Forelimb muscle (tissue), 1 donor: Measurements from ENCODE around the gene DUSP1. TPM values are rescaled to one million over a fixed set of nuclear protein-coding genes. Genes with fewer than 3 reads are reported as not detected.

Source experiments
- DNase-seq: peaks from one replicate; pipeline ENCODE4 v3.0.0-alpha.2; 2013; ENCODE audit warnings: low read depth
- polyA plus RNA-seq: library from polyadenylated mRNA; unstranded; fragments of 120-200 nt; gene quantifications from one replicate; pipeline ENCODE4 v1.2.1, GENCODE V29; 2013; ENCODE audit not compliant: insufficient read length

DUSP1 gene
- polyA plus RNA-seq, 1 donor = 71.1 TPM

DNA sequence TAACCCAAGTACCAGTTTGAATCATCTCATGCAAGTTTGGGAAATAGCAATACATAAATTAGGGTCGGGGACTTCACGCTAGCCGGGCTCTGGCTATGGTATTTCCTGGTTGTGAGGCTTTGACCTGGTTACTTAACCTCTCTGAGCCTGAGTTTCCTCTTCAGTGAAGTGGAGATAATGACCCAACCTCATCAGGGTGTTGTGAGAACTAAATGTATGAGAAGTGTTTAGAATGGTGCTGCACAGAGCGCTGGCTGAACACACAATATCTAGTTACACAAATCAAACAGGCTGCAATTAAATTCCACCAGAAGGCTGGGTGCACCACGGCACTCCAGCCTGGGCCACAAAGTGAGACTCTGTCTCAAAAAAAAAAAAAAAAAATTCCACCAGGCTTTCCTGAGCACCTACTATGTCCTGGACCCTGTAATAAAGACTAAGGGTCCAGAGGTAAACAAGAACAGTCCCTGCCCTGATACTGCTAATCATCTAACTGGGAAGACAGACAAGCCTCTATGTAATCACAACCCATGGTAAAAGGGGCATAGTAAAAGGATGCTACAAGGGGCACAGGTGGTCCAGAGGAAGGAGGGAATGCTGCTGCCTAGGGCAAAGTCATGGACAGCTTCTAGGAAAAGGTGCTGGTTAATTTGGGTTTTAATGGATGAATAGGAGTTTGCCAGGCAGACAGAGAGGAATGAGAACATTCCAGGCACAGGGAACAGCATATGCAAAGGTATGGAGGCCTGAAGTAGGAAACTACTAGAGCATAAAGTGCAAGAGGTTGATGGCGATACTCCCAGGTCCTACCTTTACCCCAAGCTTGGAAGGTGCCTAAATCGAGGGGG, 27.7 kb downstream of the DUSP1 start:
- DNase-seq = no peak

DNA sequence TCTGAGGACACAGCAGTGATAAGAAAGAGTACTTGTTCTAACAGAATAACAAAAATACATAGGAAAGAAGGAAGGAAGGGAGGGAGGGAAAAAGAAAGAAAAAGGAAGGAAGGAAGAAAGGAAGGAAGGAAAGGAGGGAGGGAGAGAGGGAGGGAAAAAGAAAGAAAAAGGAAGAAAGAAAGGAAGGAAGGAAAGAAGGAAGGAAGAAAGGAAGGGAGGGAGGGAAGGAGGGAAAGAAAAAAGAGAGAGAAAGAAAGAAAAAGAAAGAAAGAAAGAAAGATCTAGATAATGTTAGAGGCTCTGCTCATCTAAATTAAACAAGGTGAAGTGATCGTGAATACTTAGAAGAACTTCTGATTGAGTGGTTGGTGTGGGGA, 29.8 kb downstream of the DUSP1 start:
- DNase-seq = no peak

DNA sequence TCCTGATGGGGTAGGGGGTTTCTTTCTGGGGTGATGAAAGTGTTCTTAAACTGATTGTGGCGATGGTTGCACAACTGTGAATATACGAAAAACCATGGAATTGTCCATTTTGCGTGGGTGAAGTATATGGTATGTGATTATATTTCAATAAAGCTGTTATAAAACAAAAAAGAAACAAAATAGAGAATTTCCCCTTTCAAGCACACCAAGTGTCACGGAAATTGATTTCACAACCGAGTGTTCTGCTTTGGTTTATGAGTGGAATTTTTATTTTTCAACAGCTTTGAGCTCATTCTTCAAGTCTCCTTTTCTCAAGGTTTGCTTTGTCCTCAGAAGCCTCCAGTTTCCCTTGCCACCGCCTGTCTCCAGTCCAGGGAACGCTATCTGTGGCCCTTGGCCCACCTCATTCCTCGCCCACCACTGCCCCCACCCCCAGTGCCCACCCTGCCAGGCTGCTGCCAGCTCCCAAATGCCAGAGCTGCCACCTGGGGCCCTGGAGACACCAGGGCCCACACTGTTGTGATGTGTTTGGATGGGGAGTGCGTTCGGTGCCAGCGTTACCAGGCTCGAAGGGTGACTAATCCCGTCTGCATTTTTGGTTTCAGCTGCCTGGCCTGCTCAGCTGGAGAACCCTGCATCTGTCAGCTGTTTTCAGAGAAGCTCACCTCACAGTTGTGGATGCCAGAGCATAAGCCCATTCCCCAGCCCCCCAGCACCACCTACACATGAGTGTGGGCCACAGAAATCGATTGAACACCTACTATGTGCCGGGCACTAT, 30.4 kb downstream of the DUSP1 start:
- no peak for DNase-seq

DNA sequence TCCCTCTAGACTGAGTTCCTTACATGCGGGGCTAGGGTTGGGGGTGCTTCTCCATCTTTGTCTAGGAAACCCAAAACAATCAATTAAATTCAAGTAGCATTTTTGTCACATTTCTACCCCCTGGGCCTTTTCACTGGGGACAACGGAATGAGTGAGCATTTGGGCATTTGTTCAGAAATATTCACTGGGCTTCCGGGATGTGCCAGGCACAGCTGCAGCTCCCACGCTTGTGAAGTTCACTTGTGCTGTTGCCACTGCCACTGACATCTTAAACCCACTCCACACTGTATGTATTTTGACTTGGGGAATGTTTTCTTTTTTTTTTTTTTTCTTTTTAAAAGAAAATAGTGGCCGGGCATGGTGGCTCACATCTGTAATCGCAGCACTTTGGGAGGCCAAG, 31.6 kb downstream of the DUSP1 start:
- no peak for DNase-seq

DNA sequence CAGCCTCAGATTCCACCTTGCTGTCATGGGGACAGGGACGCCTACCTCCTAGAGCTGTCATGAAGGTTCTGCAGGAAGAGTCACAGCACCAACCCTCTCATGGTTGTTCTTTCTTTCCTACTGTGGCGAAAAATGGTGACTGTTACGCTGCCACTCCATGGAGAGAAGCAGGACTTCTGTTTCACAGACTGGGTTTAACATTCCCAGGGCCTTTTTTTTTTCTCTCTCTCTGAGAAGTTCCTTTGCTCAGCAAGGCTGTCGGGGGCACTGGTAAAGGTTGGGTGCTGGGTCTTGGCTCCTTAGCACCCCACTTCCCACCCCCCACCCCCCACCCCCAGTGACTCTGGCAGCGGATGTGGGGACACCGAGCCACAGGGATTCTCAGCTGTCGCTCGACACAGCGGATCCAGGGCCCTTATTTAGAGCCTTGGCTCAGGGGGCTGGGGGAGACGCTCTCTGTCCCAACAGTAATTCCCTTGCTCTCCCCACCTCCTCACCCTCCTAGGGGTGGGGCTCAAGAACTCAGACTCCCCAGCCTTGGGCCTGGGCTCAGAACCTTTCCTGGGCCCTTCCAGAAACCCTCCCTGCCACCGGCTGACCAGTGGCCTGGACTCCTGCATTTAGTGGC, 34.4 kb downstream of the DUSP1 start:
- DNase-seq = no peak

DNA sequence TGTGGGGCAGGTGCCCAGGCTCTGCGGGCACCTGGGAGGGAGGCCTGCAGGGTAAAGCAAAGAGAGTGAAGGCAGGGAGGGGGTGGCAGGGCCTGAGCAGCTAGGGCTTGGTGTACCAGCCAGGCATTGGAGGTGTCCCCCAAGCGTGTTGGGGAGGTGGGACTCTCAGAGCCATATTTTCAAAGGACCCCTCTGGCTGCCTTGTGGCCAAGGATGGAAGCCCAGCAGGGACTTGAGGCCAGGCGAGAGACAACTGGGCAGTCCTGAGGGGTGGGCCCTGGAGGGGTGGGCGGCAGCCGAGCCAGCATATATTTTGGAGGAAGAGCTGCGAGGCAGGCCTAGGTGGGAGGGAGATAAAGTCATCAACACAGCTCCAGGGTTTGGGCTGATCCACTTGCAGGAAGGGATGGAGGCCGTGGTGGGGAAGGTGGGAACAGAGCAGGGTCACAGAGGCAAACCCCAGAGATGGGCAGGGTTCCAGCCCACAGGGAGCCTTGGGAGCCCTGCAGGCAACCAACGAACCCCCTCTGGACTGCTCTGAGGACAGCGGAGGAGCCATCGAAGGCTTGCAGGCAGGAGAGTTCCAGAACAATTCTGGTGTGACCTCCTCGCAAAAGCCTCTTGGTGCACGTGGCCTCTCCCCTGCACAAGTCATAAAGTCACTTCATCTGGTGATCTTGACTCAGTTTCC, 35.7 kb downstream of the DUSP1 start:
- no peak for DNase-seq

DNA sequence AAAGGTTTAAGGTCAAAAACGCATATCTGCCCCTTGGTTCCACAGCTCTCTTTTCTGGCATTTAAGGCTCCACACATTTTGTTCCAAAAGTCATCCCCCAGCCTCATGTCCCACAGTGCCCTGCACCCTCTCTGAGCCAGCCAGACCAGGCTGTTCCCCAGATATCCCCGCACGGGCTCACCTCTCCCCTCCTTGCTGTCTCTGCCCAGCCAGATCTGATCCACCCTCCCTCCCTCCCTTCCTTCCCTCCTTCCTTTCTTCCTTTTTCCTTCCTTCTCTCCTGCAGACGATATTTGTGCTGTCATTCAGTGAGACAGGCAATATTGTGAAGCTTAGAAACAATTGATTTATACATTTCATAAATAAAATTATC, 37.0 kb downstream of the DUSP1 start:
- no peak for DNase-seq

DNA sequence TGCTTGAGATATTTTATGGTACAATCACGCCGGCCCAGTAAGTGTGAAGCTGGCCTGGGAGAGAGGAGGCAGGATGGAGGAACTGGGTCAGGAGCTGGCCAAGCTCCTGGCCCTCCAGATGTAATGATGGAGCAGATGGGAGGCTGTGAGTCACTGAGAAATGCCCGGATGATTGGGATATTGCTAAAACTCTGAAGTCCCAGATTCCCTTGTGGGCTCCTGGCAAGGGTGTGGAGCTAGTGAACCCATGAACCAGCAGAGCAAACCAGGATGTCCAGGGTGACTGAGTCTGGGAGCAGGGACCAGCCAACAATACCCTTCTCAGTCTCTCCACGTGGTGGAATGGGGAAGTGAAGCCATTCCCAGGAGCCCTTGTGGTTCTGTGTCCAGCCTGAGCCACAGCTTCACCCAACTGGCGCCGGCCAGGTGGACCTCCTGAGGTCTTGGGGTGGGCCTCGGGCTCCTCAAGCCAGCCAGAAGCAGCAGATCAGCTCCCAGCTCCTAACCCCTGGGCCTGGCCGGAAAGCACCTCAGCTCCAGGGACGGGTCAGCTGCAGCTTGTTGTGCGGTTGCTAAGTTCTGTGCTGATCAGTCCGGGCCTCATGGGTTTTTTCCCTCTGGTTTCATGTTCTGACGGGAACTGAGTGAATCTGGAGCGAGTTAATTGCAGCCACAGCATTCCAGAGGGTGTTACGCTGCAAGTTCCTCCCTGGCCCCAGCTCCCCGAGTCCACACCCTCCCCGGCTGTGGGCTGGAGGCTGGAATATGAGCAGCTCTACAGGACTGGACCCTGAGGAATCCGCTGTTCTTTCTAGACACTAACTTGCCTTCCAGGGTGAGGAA, 37.6 kb downstream of the DUSP1 start:
- DNase-seq = peak; percentile 92

DNA sequence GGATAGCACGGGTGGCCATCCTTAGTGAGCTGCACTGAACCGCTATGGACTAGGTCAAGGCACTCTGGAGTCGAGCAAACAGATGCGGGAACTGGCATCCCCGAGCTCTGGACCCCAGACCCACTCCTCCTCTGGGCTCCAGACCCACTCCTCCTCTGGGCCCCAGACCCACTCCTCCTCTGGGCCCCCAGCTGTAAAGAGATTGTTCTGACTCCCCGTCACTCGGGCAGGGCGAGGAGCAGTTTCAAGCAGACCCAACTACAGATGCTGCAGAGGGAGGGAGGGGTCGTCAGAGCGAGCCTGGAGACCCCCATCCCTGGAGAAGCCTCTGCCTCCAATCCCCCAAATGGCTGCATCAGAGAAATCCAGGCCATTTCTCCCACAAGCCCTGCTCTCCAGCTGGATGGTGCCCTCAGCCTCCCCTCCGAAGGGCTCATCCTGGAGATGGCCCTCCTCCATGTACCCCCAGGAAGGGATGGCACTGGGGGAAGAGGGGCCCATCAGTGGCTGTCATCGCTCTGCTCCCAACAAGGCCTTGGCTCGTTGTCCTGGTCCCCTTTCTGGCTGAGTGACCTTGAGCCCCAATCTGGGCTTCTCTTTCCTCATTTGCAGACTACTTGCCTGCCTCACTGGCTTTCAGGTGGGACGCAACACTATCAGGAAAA, 38.7 kb downstream of the DUSP1 start:
- no peak for DNase-seq

DNA sequence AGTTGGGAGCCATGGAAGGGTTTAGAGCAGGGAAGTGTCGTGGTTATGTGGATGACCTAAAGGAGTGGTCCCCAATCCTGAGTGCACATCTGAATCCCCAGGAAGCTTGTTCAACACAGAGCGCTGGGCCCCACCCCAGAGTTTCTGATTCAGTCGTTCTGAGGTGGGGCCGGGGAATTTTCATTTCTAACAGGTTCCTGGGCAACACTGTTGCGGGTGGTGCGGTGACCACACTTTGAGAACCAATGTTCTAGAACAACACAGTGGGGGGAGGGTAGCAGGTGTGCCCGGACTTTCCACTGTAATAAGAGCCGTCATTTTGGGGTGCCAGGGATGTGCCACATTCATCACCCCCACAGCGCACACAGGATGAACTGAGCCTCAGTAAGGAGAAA, 39.3 kb downstream of the DUSP1 start:
- no peak for DNase-seq

DNA sequence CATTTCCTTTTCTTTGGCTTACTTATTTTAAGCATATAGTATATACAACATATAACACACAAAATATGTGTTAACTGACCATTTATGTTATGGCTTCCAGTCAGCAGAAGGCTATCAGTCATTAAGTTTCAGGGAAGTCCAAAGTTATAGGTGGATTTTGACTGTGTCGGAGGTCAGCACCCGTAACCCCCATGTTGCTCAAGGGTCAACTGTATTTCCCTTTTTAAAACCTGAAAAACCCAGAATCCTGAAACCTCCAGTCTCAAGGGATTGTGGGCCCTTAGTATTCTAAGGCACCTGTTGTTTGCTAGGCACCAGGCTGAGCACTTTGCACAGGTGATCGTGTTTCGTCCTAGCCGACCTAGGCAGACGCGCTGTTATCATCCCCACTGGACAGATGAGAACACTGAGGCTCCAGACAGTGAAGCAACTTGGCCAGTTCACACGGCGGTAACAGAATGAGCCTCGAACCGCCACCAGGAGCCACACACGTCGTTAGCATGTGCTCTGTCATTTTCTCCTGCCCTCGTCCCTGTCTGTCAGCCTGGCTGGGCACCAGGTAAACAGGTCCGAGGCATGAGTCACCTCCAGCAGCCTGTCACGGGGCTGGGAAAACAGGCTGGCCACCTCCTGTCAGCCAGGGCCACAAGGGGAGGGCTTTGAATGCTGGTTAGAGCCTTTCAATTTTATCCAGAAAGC, 39.9 kb downstream of the DUSP1 start:
- DNase-seq = no peak

DNA sequence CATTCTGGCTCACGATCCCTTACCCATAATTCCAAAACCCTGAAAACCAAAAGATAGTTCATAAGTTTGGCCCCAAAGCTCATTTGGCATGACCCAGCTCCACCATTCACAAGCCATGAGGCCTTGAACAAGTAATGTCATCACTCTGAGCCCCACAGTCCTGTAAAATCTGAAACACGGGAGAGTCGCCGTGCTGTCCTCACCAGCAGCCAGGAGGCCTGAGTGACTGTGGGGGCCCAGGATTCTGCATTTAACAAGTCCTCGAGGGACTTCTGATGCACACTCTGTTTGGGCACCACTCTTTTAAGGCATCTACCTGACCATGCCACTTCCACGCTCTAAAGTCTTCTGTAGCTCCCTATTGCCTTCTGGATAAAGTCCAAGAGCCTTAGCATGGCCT, 40.8 kb downstream of the DUSP1 start:
- no peak for DNase-seq

DNA sequence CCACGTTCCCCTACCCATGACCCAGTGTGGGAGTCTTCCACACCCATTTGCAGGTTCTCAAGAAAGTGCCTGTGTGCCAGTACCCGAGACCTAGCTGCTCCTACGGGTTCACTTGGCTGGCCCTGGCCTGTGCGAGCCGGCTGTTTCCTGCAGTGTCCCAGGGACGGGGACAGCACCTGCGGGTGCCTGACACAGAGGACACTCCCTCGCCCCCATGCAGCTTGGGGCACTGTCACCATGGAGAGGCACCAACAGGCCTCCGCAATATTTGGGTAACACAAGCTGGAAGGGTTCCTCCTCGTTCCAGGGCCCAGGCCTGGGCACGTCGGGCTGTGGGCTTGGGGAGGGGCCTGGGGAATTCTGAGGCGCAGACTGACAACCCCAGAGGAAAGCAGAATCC, 41.4 kb downstream of the DUSP1 start:
- DNase-seq = no peak

DNA sequence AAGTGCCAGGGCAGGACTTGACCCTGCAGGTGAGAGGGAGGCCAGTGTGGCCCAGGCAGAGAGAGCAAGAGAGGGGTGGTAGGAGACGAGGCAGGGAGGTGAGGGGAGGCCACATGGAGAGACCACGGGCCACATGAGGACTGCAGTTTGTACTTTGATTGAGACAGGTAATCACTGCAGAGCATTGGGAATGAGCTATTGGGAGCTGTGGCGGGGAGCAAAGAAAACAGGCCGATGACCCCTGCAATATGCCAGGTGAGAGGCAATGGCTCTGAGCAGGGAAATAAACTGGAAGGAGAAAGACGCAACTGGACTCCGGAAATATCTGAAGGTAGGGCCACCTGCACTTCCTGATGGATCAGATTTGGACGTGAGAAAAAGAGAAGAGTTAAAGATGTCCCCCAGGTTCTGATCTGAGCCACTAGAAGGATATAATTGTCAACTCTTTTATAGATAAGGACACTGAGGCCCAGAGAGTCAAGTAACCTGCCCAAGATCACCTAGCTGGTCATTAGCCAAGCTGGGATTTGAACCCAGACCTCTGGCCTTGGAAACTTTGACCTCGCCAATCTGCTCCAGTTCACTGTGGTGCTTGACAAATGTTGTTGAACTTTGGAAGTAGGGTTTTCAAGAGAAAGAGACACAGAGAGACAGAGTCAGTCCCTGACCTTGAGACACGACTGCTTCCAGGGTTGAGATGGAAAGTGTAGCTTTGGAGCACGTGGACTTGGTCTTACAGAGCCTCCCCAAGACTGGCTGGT, 42.3 kb downstream of the DUSP1 start:
- DNase-seq = no peak

DNA sequence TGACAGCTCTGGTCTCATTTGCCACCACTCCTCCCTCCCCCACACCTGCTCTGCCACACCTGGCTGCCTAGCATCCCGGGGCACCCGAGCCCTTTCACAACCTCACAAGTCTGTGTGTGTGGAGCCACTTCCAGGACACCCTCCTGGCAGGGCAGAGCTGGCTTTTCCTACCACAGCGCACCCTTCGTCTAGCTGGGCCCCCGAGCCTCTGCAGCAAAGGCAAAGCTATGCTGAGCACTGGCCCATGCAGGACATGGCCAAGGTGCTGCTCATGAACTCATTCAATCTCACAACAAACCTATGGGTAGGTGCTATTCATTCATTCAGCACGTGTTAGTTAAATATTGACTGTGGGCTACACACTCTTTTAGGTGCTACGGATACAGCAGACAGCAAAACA, 43.4 kb downstream of the DUSP1 start:
- no peak for DNase-seq

DNA sequence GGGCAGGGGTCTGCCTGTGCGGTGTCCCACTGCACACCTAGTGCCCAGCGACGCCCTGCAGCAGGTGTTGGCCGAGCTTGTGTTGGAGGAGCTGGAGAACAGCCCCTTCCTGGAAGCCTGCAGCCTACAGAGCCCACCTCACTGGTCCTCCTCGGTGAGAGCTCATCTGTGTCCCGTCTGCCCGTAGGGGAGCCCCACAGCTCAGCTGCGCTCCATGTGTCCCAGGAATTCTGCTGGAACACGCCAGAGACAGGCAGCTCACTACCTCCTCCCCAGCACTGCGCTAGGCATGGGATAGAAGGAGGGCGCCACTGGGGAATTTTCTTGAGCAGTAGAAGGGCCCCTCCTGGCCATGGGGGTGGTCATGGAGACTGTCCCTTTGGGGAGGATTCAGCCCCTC, 44.0 kb downstream of the DUSP1 start:
- DNase-seq = no peak

DNA sequence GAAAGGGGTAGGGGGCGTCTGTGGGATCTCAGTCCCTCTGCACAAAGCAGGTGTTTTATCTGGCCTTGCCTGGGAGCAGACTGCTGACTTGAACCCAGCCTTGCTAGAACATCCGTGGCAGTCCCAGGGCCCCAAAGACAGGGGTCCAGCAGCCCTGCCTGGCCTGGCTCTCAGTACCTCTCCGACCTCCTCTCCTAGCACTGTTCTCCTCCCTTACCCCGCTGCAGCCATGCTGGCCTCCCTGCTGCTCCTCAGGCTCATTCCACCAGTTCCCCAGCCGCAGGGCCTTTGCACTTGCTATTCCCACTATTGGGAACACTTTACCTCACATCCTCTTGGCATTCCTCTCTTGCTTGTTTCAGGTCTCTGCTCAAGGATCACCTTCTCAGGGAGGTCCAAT, 45.2 kb downstream of the DUSP1 start:
- DNase-seq = no peak

DNA sequence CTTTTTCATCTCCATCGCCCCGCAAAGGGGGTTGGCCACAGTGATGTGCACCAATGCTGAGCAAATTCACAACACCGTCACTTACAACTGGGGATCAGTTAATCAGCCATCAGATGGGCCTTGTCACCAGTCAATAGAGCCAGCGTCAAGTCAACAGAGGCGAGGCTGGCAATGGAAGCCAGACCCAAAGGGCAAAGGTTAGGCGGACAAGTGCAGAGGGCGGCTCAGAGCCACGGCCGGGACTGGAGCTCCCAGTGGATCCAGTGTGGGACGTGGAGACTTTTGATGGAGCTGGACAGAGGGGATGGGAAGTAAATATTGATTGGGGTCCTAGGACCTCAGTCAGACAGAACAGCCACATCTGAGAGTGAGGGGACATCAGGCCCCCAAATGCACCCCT, 45.7 kb downstream of the DUSP1 start:
- no peak for DNase-seq
